Stomach (tissue), 4 donors: Measurements from ENCODE around the gene NDST1.

Experiments used
- EP300 ChIP-seq: sonication (generic); formaldehyde crosslinking; IDR thresholded peaks from one replicate; pipeline ENCODE4 v1.6.1; 2017; ENCODE audit warnings: antibody characterized with exemption
- POLR2A ChIP-seq, 4 donors: fragments of 450-650 bp; IDR thresholded peaks; one replicate each; pipeline ENCODE4 v1.6.1; 2016; ENCODE audit warnings: antibody characterized with exemption in 4 of 4, control low read depth in 2 of 4, mild to moderate bottlenecking in 1 of 4, moderate library complexity in 1 of 4
- POLR2AphosphoS5 ChIP-seq, 3 donors: sonication (generic); formaldehyde crosslinking; IDR thresholded peaks; one replicate each; pipeline ENCODE4 v1.6.1; 2016; ENCODE audit warnings: antibody characterized with exemption in 3 of 3
- TF ChIP-seq, protein P1 (sequence below), 7 experiments: fragments of 450-650 bp in 4 of 7; fragments of 200-600 bp in 3 of 7; sonication (generic) in 3 of 7; IDR thresholded peaks; one replicate each; pipeline ENCODE4 v1.5.1; 2016 to 2019; ENCODE audit warnings: antibody characterized with exemption in 7 of 7, control low read depth in 2 of 7, mild to moderate bottlenecking in 1 of 7

DNA sequence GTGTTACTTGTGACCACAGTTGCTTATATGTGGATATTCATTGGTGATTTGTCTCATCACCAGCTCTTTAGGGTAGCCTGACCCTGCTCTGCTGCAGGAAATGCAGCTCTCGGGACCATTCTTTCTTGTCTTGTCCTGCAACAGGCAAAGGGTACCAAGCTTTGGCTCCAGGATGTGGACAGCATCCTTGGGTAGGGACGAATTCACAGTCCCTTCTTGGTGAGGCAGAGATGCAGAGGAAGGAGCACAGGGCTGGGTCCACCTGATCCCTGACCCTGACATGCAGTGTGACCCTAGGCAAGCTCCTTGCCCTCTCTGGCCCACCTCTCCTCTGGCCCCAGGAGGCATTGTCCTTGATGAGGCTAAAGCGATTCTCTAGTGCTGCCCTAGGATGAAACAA, 95.6 kb downstream of the NDST1 start:
- TF ChIP-seq, protein P1, sequence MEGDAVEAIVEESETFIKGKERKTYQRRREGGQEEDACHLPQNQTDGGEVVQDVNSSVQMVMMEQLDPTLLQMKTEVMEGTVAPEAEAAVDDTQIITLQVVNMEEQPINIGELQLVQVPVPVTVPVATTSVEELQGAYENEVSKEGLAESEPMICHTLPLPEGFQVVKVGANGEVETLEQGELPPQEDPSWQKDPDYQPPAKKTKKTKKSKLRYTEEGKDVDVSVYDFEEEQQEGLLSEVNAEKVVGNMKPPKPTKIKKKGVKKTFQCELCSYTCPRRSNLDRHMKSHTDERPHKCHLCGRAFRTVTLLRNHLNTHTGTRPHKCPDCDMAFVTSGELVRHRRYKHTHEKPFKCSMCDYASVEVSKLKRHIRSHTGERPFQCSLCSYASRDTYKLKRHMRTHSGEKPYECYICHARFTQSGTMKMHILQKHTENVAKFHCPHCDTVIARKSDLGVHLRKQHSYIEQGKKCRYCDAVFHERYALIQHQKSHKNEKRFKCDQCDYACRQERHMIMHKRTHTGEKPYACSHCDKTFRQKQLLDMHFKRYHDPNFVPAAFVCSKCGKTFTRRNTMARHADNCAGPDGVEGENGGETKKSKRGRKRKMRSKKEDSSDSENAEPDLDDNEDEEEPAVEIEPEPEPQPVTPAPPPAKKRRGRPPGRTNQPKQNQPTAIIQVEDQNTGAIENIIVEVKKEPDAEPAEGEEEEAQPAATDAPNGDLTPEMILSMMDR (IDR thresholded peaks at IDR 0.05) = no peak
- TF ChIP-seq POLR2AphosphoS5 (IDR thresholded peaks at IDR 0.05) (no peak), POLR2A (IDR thresholded peaks at IDR 0.05) (no peak), EP300 (no peak)
